Skin epidermis (tissue), 12 donors: Measurements from ENCODE around the gene CABCOCO1.
"Not testable (repeated sequence)": the region's sequence is repeated elsewhere in the genome, so short reads cannot be mapped to it uniquely, and the experiment has no call there.

Source experiments
- H3K27ac ChIP-seq, 21 experiments: fragments of 200-600 bp; sonication (generic) in 11 of 21; one replicate each; pipeline ENCODE4 v1.5.0; 2020; ENCODE audit warnings: mild to moderate bottlenecking in 3 of 21, inconsistent platforms in 2 of 21, moderate library complexity in 2 of 21
- H3K4me3 ChIP-seq, 7 experiments: fragments of 200-600 bp; sonication (generic) in 2 of 7; one replicate each; pipeline ENCODE4 v1.5.0; 2020; ENCODE audit warnings: inconsistent platforms in 2 of 7, mild to moderate bottlenecking in 2 of 7, moderate library complexity in 1 of 7

Gene CABCOCO1

DNA sequence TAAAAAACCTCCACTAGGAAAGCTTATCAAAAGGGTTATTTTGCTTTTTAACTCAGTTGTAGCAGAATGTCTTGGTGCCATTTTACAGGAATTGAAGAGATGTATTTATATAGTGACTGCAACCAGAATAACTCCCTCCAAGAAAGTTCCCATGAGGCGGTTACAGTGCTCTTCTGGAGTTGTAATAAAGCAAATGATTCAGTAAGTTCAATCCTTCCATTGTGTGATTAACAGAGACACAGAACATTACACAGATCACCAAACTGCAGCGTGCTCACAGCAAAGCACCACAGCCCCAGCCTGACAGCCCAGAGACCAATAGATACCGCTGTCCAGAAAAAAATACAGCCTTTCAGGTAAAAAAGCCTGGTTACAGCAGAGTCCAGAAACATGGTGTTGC, 21.9 kb upstream of the CABCOCO1 start:
- no peak overlapping the region for H3K27ac ChIP-seq
- H3K4me3 ChIP-seq: no peak overlapping the region

DNA sequence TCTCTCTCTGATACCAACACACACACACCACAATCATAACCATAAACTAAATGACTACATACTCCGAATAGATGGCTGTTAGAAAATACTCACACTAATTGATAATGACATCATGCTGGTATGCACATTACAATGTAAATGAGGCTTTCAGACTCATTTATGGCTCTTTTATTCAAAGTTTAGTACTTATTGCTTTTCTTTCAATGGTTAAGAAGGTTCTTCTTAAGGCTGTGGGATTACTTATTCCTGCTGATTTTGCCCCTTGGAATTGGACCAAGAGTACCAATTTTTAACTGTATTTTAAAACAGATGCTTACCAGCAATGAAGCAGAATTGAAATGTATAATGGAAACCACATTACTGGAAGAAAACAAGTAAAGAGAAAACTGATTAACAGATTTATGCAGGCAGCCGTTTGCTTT, 20.6 kb upstream of the CABCOCO1 start:
- no peak overlapping the region for H3K4me3 ChIP-seq
- H3K27ac ChIP-seq: no peak overlapping the region

DNA sequence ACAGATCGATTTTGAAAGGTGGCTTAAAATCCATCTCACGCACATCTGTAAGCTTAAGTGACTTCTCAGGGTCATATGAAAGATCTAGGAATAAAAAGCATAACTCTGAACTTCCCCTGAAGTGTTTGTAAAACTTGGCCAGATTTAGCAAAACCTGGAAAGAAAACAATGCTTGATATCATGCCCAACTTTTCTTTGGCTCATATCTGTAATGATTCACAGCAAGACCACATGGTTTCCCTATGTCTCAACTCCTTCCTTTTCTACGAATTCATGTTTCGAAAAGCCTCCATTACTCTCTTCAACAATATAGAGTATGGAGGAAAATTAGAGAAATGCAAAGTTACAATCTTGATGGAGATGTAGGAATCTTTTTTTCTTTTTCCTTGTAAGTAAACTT, 20.1 kb upstream of the CABCOCO1 start:
- no peak overlapping the region for H3K4me3 ChIP-seq
- H3K27ac ChIP-seq: peak overlapping the region in 2 of 21 experiments; percentile 26 to 31

DNA sequence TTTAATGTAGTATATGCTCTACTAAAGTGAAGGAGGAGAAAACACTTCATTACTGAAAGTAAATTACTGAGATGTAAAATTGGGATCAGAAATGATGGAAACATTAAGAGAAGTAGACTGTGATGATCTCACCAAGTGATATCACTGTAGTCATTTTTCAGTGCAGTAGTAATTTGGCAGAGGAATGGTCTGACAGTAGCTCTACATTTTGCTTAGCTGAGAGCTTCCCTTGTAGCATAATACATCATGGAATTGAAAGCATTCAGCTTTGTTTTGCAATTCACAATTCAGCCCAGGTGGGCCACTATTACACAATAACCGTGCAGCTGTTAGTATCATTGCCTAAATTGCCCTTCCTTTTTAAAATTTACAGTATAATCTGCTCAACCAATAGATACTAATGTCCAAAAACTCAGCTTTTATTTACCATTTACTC, 19.4 kb upstream of the CABCOCO1 start:
- no peak overlapping the region for H3K4me3 ChIP-seq

DNA sequence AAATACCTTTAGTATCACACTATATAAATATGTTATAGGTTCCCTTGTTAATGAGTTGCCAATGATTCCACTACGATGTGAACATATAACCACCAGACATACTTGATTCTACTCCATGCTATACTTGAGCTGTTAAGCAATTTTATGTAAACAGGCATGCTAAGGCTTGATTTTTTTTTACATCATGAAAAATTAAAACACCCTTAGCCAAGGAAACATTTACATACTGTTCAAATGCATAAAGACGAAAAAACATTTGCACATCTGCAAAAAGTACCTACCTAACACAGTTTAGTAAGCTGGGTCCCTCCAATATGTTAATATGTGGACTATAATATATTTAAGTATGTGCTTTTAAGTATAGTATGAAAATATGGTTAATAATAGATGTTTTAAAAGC, 9.0 kb upstream of the CABCOCO1 start:
- no peak overlapping the region for H3K27ac ChIP-seq
- no peak overlapping the region for H3K4me3 ChIP-seq

More for the DNA sequence above, 19.4 kb upstream of the CABCOCO1 start:
- peak overlapping the region in 1 of 21 experiments; percentile 31 for H3K27ac ChIP-seq

DNA sequence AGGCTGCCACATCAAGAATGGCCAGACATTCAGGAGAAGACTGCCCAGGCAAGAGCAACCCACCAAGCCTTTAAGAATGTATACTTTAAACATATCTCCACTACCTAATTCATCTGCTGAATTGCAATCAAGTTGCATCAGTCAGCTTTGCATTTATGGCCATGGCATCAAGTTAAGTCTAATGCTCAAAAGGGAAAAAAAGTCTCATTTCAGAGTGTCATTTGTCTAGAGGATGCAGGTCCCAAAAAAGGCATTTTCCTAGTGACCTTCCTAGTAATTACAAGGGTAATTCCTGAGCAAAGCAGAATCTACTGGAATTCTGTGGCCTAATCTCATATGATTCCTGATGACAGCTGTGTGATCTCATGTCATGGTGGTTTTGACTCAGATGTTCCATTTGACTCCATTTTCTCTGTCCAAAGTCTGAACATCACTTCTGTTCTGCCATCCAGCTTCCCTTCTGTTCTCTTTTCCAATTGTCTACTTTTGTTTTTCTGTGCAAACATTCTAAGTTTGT, 7.3 kb upstream of the CABCOCO1 start:
- no peak overlapping the region for H3K27ac ChIP-seq
- no peak overlapping the region for H3K4me3 ChIP-seq

DNA sequence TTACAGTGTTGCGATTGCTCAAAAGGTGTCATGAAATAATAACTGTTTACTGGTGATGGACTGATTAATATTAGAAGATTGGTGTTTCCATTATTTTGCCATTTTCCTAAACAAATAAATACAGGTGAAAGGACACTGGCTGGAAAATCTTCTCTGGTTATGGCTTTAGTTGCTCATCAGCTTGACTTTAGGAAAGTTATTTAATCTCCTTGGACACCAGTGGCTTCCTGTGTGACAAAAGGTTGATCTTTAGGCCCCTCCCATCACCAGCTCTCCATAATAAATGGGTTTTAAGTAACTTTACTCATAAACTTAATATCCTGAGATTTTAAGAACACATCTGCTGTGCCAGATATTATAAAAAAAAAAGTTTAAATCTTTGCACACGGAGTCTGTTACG, 737 bp downstream of the CABCOCO1 start:
- Histone ChIP-seq H3K27ac (no peak overlapping the region), H3K4me3 (peak overlapping the region in 4 of 7 experiments; percentile 33 to 50 (median 46))

DNA sequence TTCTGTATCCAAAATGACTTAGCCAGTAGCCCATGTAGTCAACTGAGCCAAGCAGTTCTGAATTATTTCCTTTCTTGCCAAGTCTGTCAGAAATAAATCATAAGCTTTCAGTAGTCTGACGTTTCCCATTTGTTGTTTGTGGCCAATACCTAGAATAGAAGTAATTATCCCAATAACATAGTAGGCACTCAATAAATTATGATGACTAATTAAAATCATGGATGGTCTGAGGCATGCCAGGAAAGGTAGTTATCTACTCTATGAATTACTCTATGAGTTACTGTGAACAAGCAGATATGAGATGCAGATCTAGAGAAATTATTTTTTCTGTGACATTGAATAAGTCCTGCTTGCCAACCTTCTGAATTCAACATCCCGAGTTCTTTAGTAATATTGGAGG, 2.3 kb downstream of the CABCOCO1 start:
- Histone ChIP-seq H3K4me3 (no peak overlapping the region), H3K27ac (no peak overlapping the region)

DNA sequence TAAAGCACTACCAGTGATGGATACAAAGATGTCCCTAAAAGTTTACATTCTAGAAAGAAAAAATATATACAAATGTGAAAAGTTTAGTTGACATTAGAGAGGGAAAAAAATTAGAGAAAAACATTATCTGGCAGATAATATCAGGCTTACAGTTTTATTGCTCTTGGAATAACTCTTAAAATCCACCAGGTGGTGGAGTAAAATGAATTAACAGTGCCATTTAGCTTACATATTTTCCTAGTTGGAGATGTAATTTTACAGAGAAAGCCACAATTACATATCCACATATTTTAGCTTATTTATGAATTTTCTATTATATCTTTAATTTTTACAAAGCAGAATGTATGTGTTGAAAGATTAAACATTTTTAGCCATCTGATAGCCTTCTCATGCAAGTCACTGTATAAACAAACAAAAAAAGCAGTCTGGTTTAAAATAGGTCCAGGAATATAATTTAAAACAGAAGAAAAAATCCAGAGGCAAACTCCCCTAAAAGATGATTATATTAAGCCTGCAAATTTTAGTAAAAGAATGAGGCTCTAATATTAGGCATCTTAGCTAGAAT, 6.5 kb downstream of the CABCOCO1 start:
- no peak overlapping the region for H3K27ac ChIP-seq
- H3K4me3 ChIP-seq: no peak overlapping the region

DNA sequence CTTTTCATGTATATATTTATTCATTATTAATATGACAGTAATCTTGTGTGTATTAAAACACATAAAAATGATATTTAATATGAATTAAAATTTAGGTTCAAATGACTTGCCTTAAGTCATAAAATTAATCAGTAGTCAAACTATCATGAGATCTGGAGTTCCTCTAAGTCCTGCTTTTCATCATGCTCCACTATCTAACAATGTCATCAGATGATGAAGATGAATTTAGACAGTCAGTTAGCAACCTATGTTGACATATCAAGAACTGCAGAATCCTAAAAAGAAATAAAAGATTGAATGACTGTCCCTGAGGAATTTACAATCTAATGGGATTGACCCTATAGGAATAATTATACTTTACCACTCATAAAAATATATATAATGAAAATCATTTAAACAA, 7.1 kb downstream of the CABCOCO1 start:
- no peak overlapping the region for H3K4me3 ChIP-seq
- H3K27ac ChIP-seq: no peak overlapping the region

DNA sequence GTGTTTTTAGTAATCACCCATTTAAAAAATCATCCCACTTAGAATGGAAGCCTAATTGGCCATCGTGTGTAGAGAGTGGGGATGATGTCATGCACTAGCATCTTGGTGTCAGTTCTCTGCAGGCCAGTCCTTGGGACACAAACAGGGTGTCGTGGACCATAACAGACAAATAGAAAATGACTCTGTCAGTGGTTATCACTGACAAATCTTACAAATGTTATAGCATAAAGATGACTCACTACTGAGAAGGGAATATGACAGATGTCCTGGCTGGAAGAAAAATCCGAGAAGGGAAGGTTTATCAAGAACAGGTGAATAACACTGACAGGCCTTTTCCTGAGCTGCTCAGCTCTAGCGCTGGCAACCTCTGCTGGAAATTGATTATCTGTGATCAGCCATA, 10.6 kb downstream of the CABCOCO1 start:
- H3K4me3 ChIP-seq: no peak overlapping the region
- no peak overlapping the region for H3K27ac ChIP-seq

DNA sequence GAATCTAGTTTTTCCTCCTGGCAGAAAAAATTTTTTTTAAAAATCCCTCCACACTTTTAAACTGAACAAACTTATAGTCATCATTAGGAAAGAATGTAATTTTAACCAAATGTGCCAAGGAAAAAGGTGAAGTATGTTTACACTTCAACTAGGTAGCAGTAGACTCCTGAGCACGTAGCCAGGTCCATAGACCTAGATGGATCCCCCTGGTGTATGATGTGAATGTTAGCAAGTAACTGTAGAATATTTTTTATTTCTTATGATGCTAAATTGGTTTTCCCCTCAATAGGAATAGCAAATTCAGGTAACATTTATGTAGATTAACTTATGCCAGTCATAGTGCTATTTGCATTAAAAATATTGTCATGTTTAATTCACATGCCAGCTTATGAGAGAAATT, 19.6 kb downstream of the CABCOCO1 start:
- Histone ChIP-seq H3K27ac (no peak overlapping the region), H3K4me3 (no peak overlapping the region)

DNA sequence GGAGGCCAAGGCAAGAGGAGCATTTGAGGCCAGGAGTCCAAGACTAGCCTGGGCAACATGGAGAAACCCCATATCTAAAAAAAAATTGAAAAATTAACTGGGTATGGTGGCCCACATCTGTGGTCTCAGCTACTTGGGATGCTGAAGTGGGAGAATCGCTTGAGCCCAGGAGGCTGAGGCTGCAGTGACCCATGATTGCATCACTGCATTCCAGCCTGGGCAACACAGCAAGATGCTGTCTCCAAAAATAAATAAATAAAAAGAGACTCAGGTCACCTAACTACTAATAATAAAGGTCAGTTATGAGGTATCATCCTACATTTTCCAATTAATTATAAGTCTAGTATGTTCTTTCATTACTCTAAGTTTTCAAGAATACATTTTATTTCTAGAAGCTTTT, 20.6 kb downstream of the CABCOCO1 start:
- H3K27ac ChIP-seq: no peak overlapping the region
- no peak overlapping the region for H3K4me3 ChIP-seq

DNA sequence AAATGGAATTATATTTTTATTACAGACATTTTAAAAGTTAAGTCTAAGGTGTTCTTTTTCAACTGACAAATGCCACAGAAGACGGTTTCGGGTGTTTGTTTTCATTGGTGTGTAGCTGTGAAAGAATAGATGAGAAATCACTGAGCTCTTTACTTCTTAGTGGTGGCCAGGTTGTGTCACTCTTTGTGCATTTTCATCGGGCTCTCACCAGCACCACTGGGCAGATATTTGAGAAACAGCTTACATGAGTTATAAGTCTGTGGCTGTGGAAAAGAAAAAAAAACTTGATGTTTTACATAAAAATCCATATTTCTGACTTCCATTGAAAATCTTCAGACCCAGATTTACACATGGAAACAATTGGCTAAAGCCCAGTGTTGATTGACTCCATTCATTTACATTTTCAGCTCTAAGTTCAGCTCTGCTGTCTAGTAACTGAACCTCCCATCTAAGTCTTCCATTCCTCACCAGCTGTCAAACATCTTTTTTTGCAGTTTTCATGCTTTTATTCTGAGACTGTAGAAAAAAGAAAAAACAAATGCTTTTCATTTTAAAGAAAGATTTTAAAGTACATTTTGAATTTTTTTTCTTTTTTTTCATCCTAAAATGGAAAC, 22.3 kb downstream of the CABCOCO1 start:
- H3K4me3 ChIP-seq: no peak overlapping the region
- H3K27ac ChIP-seq: no peak overlapping the region

DNA sequence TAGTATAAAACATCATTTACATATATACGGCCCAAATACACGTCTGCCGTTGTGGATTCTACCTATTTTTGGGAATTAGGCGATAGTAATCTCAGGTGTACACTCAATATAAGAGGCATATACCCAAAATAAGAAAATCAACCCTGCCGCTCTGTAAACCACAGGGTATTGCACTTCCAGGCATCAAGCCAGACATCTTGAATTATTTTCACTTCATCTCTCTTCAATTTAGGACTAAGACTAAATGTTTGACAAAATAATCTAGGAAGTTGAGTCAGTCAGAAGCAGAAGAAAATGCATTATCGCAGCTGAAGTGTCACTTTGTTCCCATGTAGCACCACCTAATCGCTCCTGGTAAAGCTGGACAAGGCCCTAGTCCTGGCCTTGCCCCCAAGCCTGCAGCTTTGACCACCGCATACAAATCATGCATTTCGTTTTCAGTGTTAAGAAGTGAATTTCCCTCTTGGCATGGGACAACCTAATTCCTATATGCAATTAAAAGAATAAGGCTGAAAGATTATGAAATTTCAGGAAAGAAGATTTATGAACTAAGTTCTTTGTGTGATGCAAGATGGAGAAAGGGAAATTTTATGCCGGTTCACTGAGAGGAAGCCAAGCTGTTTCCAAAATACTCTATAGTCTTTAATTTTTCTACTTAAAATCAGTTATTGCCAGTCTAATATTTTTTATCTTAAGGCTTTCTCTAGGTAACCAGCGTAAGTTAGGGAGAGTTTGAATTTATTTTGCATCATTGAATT, 26.0 kb downstream of the CABCOCO1 start:
- H3K27ac ChIP-seq: no peak overlapping the region
- no peak overlapping the region for H3K4me3 ChIP-seq

DNA sequence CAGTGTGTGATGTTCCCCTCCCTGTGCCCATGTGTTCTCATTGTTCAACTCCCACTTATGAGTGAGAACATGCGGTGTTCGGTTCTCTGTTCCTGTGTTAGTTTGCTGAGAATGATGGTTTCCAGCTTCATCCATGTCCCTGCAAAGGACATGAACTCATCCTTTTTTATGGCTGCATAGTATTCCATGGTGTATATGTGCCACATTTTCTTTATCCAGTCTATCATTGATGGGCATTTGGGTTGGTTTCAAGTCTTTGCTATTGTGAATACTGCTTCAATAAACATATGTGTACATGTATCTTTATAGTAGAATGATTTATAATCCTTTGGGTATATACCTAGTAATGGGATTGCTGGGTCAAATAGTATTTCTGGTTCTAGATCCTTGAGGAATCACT, 28.9 kb downstream of the CABCOCO1 start:
- not testable (repeated sequence) for H3K4me3 ChIP-seq, H3K27ac ChIP-seq

DNA sequence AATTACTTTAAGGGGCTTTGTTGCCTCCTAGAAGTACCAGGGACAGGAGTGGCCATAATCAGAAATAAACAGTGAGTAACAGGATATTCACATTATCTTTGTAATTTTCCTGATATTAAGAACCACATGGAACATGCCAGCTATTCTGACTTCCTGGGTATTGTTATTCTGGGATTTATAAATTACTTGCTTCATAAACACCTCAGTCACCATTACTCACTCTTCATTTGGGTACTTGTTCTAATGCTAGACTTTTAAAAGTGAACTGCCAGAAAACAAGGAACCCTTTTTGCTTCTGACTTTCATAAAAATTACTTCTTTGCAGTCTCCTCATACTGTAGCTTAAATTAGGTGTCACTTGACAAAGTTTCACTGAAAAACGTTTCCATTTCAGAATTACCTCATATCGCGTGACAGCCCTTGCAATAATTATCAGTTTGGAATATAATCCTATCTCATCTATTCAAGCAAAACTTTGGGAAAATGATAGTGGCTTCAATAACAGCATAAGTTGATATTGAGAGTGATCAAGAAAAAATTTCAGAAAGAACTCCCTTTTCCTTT, 29.8 kb downstream of the CABCOCO1 start:
- Histone ChIP-seq H3K4me3 (no peak overlapping the region), H3K27ac (no peak overlapping the region)

DNA sequence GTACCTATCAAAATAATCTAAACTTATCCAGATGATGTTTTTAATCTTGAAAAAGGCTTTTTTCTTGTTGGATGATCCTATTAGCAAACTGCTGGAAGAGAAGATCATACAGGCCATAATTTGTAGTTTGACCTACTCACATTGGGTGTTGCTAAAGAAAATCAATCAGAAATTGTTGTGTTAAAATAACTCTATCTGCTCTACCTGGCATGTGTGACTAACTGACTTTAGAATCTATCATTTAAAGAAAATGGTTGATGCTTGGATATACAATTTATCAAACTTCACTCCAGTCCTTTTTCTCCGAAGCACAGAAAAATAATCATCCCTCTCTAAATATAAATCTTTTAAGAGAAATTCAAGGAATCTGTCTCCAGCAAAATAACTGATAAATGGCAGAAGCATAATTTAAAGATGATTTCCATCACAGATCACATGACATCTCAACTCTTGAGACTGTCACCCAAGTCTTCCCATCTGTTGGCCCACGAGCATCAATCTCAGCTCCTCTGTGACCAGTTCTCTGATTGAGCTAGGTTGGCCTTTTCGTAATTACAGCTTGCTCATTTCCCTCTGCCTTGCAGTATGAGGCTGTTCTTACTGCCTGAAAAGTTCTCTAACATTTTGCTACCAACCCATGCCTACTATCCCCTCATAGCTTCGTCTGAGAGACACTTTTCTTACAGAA, 36.4 kb downstream of the CABCOCO1 start:
- no peak overlapping the region for H3K27ac ChIP-seq
- H3K4me3 ChIP-seq: no peak overlapping the region

DNA sequence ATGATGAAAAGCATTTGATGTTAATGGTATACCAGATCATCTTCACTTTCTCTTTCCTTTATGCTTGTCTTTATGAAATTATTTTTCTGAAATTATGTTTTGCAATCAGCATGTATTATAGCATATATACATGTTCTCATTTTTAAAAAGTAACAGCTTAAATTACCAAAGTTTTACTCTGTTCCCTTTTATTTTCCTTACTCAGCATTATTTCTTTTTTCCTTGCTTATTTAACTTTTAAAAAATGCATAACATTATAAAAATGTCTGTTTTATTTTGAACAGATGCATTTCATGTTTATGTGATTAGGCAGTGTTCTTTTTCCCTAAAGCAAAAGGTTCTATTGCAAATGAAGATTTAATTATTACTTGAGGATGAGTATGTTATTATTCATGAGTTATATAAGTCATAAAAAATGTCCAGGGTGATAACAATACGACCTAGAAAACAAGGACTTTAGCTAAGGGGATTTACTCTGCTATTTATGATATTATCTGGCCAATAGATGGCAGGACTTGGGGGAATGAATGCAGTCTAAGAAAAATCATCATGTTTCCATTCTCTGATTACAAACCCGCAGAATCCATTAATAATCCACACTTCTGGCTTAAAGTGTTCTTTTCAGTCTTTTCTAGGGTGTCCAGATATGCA, 38.5 kb downstream of the CABCOCO1 start:
- Histone ChIP-seq H3K4me3 (no peak overlapping the region), H3K27ac (no peak overlapping the region)

DNA sequence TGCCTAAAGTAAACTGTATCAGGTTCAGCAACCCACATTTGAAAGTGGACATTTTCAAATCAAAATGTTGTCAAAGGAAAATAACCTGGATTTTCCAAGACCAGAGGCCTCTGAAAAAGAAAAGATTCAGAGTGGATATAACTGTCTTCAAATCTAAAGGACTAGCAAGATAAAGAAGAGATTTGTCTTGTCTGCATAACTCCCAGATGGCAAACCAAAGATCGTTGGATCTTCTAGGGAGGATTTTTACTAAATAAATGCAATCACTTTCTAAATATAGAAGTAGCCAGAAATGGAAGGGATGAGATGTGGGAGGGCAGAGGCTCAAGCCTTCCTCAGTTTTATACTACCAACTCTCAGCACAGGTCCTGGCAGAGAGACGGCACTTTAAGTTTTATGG, 39.0 kb downstream of the CABCOCO1 start:
- Histone ChIP-seq H3K27ac (no peak overlapping the region), H3K4me3 (no peak overlapping the region)
